ENCODE measurements around the gene ATP9A. TPM values are rescaled to one million over a fixed set of nuclear protein-coding genes. Genes with fewer than 3 reads are reported as not detected.
"Not testable (repeated sequence)": the region's sequence is repeated elsewhere in the genome, so short reads cannot be mapped to it uniquely, and the experiment has no call there.

The ATP9A gene
- total RNA-seq, 1 donor from 2014 or later = 88.1 TPM

- H3K36me3 Mint-ChIP-seq (ENCODE audit: insufficient read depth) = peaks cover 28% of the 10 kb centered on the region
Measured at GRCh38 chr20:51791626-51792025, 23.4 kb upstream of the ATP9A start.

GRCh38 chr20:51790256-51790655 is 22.1 kb upstream of the ATP9A start:
- Mint-ChIP-seq H3K27me3 (no peaks in the 10 kb centered on the region), H3K9me3 (ENCODE audit: low read depth) (no peaks in the 10 kb centered on the region), H3K4me1 (ENCODE audit: low read depth) (peaks cover 17% of the 10 kb centered on the region), H3K4me3 (ENCODE audit: low read depth) (no peak overlapping the region), H3K27ac (no peak overlapping the region), H3K36me3 (ENCODE audit: insufficient read depth) (peaks cover 32% of the 10 kb centered on the region)
- DNase-seq (ENCODE audit: low spot score, unreplicated experiment) = no peak
- TF ChIP-seq, protein P1, sequence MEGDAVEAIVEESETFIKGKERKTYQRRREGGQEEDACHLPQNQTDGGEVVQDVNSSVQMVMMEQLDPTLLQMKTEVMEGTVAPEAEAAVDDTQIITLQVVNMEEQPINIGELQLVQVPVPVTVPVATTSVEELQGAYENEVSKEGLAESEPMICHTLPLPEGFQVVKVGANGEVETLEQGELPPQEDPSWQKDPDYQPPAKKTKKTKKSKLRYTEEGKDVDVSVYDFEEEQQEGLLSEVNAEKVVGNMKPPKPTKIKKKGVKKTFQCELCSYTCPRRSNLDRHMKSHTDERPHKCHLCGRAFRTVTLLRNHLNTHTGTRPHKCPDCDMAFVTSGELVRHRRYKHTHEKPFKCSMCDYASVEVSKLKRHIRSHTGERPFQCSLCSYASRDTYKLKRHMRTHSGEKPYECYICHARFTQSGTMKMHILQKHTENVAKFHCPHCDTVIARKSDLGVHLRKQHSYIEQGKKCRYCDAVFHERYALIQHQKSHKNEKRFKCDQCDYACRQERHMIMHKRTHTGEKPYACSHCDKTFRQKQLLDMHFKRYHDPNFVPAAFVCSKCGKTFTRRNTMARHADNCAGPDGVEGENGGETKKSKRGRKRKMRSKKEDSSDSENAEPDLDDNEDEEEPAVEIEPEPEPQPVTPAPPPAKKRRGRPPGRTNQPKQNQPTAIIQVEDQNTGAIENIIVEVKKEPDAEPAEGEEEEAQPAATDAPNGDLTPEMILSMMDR (IDR thresholded peaks at IDR 0.05; ENCODE audit: unreplicated experiment) = no peak

More at GRCh38 chr20:51791626-51792025, 23.4 kb upstream of the ATP9A start:
- Mint-ChIP-seq H3K4me3 (ENCODE audit: low read depth) (no peak overlapping the region), H3K4me1 (ENCODE audit: low read depth) (peaks cover 26% of the 10 kb centered on the region), H3K27me3 (no peaks in the 10 kb centered on the region), H3K9me3 (ENCODE audit: low read depth) (no peaks in the 10 kb centered on the region), H3K27ac (no peak overlapping the region)
- TF ChIP-seq, protein P1 (IDR thresholded peaks at IDR 0.05; ENCODE audit: unreplicated experiment) = no peak
- DNase-seq (ENCODE audit: low spot score, unreplicated experiment) = no peak

GRCh38 chr20:51789434-51789833 is 21.2 kb upstream of the ATP9A start:
- TF ChIP-seq, protein P1 (IDR thresholded peaks at IDR 0.05; ENCODE audit: unreplicated experiment) = no peak
- H3K27ac Mint-ChIP-seq = peak overlapping the region; percentile 69
- no peaks in the 10 kb centered on the region for H3K27me3 Mint-ChIP-seq
- H3K36me3 Mint-ChIP-seq (ENCODE audit: insufficient read depth) = peaks cover 37% of the 10 kb centered on the region
- peaks cover 12% of the 10 kb centered on the region for H3K4me1 Mint-ChIP-seq (ENCODE audit: low read depth)
- no peaks in the 10 kb centered on the region for H3K9me3 Mint-ChIP-seq (ENCODE audit: low read depth)
- DNase-seq (ENCODE audit: low spot score, unreplicated experiment) = no peak
- H3K4me3 Mint-ChIP-seq (ENCODE audit: low read depth) = no peak overlapping the region

- Mint-ChIP-seq H3K4me1 (ENCODE audit: low read depth) (peaks cover 10% of the 10 kb centered on the region), H3K36me3 (ENCODE audit: insufficient read depth) (peaks cover 43% of the 10 kb centered on the region), H3K4me3 (ENCODE audit: low read depth) (no peak overlapping the region), H3K27me3 (no peaks in the 10 kb centered on the region), H3K9me3 (ENCODE audit: low read depth) (no peaks in the 10 kb centered on the region), H3K27ac (peak overlapping the region; percentile 69)
- DNase-seq (ENCODE audit: low spot score, unreplicated experiment) = no peak
- TF ChIP-seq, protein P1 (IDR thresholded peaks at IDR 0.05; ENCODE audit: unreplicated experiment) = no peak
Measured at GRCh38 chr20:51788822-51789221, 20.6 kb upstream of the ATP9A start.

GRCh38 chr20:51784299-51784698 is 16.1 kb upstream of the ATP9A start:
- DNase-seq (ENCODE audit: low spot score, unreplicated experiment) = no peak
- no peaks in the 10 kb centered on the region for H3K4me1 Mint-ChIP-seq (ENCODE audit: low read depth)
- H3K27ac Mint-ChIP-seq = no peak overlapping the region
- no peaks in the 10 kb centered on the region for H3K27me3 Mint-ChIP-seq
- peaks cover 4% of the 10 kb centered on the region for H3K9me3 Mint-ChIP-seq (ENCODE audit: low read depth)
- no peak overlapping the region for H3K4me3 Mint-ChIP-seq (ENCODE audit: low read depth)
- H3K36me3 Mint-ChIP-seq (ENCODE audit: insufficient read depth) = peaks cover 56% of the 10 kb centered on the region
- TF ChIP-seq, protein P1 (IDR thresholded peaks at IDR 0.05; ENCODE audit: unreplicated experiment) = no peak

DNA sequence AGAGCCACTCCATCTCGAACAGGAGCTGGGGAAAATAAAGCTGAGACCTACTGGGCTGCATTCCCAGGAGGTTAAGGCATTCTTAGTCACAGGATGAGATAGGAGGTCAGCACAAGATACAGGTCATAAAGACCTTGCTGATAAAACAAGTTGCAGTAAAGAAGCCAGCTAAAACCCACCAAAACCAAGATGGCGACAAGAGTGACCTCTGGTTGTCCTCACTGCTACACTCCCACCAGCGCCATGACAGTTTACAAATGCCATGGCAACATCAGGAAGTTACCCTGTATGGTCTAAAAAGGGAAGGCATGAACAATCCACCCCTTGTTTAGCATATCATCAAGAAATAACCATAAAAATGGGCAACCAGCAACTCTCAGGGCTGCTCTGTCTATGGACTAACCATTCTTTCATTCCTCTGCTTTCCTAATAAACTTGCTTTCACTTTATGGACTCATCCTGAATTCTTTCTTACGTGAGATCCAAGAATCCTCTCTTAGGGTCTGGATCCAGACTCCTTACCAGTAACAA is 10.1 kb upstream of the ATP9A start:
- DNase-seq (ENCODE audit: low spot score, unreplicated experiment); H3K4me3 Mint-ChIP-seq (ENCODE audit: low read depth); H3K9me3 Mint-ChIP-seq (ENCODE audit: low read depth); H3K27me3 Mint-ChIP-seq; H3K4me1 Mint-ChIP-seq (ENCODE audit: low read depth): not testable (repeated sequence)
- peaks cover 45% of the 10 kb centered on the region for H3K36me3 Mint-ChIP-seq (ENCODE audit: insufficient read depth)
- peak overlapping the region; percentile 65 for H3K27ac Mint-ChIP-seq

Measured in progenitor cell of endocrine pancreas (in vitro differentiated cells).